Measurements from ENCODE around the gene PRR33.

Gene PRR33

DNA sequence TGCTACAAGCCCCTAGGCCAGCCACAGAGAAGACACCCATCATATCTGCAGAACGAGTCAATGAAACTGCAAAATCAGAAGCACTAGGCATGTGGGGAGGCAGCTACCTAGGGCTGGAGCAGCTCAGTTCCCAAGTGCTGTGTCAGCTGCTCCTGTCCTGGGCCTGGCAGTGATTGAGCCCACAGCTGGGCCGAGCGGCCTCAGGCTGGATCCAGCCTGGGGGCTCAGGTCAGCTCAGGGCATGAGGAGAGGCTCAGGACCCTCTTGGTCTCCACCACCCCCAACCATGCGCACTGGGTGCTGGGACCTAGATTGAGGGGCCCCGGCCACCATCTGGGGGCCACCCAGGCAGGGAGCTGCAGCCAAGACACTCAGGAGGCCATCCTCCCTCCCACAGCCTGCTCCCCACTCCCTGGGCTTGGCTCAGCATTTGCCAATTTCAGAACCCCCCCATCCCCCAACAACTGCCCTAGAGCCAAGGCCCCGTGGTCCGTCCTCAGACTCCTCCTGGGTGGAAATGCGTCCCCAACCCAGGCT, 25.4 kb upstream of the PRR33 start:
- DNase-seq (ENCODE audit: low read depth in 3 of 3, low spot score in 1 of 3): no peak

DNA sequence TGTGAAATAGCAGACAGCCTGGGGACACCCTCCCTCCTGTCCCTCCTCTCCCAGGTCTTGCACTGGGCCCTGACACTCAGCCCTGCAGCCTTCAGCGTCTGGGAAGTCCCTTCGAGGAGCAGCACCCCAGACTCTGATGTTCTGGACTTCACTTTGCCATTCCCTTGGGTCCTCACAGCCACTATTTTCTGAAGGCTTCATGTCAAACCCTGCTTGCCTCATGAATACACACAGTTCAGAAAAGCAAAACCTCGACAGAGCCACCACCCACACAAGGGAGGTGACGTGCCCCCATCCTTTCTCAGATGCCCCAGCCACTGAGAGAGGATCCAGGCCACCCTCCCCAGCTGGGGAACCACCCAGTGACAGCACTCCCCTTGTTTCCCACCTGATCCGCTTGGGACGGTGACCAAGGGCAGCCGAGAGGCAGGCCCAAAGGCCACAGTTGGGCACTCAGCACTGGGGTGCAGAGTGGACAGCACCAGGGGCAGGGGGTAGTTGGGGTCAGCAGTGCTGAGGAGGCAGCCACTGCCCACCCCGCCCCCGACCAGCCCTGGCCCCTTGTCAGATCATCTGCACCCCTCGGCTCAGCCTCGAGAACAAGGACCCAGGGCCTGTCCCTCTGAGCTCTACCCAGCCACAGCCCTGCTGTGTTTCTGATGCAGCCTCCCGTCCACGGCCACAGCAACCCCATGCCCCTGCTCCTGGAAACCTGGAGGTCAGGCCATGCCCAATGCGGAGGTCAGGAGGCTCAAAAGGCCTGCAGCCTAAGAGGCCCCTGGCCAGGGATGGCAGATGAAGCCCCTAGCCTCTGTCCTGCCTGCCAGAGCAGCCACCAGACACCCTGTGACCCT, 24.7 kb upstream of the PRR33 start:
- DNase-seq (ENCODE audit: low read depth in 3 of 3, low spot score in 1 of 3): no peak

- no peak for DNase-seq (ENCODE audit: low read depth in 3 of 3, low spot score in 1 of 3)
Observed at GRCh38 chr11:1915795-1916131, 24.1 kb upstream of the PRR33 start.

- no peak for DNase-seq (ENCODE audit: low read depth in 3 of 3, low spot score in 1 of 3)
Observed at GRCh38 chr11:1913271-1914060, 21.8 kb upstream of the PRR33 start.

GRCh38 chr11:1912289-1912878, 20.7 kb upstream of the PRR33 start:
- DNase-seq (ENCODE audit: low read depth in 3 of 3, low spot score in 1 of 3): no peak

DNA sequence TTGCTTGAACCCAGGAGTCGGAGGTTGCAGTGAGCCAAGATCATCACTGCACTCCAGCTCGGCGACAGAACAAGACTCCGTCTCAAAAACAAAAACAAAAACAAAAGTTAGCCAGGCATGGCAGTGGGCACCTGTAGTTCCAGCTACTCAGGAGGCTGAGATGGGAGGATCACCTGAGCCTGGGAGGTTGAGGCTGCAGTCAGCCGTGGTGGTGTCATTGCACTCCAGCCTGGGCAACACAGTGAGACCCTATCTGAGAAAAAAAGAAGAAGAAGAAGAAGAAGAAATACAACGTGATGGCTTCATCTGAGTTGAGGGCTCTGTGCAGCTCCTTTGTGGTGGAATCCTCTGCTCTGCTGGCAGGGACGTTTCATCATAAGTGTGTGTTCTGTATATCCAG, 17.8 kb upstream of the PRR33 start:
- DNase-seq (ENCODE audit: low read depth in 3 of 3, low spot score in 1 of 3): no peak

- DNase-seq (ENCODE audit: low read depth in 3 of 3, low spot score in 1 of 3): no peak
Observed at GRCh38 chr11:1908618-1909017, 16.9 kb upstream of the PRR33 start.

DNA sequence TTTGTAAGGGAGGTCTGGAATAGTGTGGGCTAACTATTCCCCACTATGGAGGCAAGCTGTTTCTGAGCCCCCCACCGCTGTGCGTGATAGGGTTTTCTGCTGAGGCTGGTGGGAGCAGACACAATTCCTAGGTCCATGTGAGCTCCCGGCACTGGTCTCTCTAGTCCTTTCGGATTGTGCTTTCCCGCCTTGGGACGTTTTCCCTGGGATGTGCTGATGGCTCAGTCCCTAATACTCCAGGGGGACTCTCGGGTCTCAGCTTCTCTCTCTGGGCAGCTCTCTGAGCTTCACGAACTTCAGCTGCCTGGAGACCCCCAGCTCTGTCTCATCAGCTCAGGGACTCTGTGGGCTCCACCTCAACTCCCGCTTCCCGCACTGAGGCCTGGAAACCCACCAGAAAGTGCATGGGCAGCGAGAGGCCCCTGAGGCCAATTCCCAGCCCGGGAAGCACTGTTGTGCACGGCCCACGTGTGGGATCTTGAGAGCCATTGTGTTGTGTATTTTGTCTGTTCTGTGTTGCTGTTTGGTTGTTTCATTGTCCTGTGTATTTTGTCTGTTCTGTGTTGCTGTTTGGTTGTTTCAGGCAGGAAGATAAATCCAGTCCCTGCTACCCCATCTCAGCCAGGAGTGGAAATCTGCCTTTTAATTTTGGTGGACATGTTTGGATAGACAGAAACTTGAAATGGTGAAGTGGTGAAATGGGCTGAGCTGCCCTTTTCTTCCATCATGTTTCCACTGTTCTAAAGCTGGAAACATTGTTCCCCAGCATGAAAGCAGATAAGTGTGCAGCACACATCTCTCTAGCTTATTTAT, 15.1 kb upstream of the PRR33 start:
- DNase-seq (ENCODE audit: low read depth in 3 of 3, low spot score in 1 of 3): no peak

- no peak for DNase-seq (ENCODE audit: low read depth in 3 of 3, low spot score in 1 of 3)
Observed at GRCh38 chr11:1906181-1906580, 14.5 kb upstream of the PRR33 start.

GRCh38 chr11:1899686-1900085, 8.0 kb upstream of the PRR33 start:
- no peak for DNase-seq (ENCODE audit: low read depth in 3 of 3, low spot score in 1 of 3)

GRCh38 chr11:1899090-1899489, 7.4 kb upstream of the PRR33 start:
- DNase-seq (ENCODE audit: low read depth in 3 of 3, low spot score in 1 of 3): no peak

- DNase-seq (ENCODE audit: low read depth in 3 of 3, low spot score in 1 of 3): no peak
Observed at GRCh38 chr11:1896923-1897322, 5.2 kb upstream of the PRR33 start.

DNA sequence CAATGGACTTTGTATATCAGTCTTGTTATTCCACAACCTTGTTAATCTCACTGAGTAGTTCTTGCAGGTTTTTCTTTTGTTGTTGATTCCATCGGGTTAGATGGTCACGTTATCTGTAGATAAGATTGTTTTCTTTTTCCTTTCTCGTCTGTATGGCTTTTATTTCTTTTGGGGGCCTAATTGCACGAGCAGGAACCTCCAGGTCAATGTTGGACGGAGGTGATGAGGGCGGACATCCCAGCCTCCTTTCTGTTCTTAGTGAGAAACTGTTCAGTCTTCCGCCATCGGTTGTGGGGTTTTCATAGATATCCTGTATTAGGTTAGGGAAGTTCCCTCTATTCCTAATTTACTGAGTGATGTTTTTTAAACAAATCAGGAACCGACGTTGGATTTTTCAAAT, 4.8 kb upstream of the PRR33 start:
- no peak for DNase-seq (ENCODE audit: low read depth in 3 of 3, low spot score in 1 of 3)

- DNase-seq (ENCODE audit: low read depth in 3 of 3, low spot score in 1 of 3): no peak
Observed at GRCh38 chr11:1894759-1895158, 3.1 kb upstream of the PRR33 start.

DNA sequence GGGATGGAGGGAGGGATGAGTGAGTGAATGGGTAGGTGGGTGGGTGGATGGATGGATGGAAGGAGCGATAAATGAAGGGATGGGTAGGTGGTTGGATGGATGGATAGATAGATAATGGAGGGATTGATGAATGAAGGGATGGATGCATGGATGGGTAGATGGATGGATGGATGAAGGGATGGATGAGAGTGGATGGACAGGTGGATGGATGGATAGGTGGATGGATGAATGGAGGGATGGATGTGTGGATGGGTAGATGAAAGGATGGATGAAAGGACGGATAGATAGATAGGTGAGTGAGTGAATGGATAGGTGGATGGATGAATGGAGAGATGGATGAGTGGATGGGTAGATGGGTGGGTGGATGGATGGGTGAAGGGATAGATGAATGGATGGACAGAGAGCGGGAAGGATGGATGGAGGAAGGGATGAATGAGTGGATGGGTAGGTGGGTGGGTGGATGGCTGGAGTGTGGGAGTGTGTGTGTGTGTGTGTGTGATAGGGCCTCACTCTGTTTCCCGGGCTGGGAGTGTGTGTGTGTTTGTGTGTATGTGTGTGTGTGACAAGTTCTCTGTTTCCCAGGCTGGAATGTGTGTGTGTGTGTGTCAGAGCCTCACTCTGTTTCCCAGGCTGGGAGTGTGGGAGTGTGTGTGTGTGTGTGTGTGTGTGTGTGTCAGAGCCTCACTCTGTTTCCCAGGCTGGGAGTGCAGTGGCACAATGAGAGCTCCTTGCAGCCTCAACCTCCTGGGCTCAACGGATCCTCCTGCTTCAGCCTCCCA, 2.1 kb upstream of the PRR33 start:
- DNase-seq (ENCODE audit: low read depth in 3 of 3, low spot score in 1 of 3): no peak

DNA sequence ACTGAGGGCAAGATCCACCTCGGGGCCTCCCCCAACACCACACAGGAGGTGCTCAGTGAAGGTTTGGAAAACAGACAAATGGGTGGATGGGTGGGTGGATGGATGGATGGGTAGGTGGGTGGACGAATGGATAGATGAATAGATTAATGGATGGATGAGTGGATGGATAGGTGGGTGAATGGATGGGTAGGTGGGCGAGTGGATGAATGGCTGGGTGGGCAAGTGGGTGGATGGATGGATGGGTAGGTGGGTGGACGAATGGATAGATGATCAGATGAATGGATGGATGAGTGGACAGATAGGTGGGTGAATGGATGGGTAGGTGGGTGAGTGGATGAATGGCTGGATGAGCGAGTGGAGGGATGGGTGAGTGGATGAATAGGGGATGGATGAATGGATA, 863 bp upstream of the PRR33 start:
- DNase-seq (ENCODE audit: low read depth in 3 of 3, low spot score in 1 of 3): no peak

GRCh38 chr11:1892116-1892515, 421 bp upstream of the PRR33 start:
- DNase-seq (ENCODE audit: low read depth in 3 of 3, low spot score in 1 of 3): no peak

DNA sequence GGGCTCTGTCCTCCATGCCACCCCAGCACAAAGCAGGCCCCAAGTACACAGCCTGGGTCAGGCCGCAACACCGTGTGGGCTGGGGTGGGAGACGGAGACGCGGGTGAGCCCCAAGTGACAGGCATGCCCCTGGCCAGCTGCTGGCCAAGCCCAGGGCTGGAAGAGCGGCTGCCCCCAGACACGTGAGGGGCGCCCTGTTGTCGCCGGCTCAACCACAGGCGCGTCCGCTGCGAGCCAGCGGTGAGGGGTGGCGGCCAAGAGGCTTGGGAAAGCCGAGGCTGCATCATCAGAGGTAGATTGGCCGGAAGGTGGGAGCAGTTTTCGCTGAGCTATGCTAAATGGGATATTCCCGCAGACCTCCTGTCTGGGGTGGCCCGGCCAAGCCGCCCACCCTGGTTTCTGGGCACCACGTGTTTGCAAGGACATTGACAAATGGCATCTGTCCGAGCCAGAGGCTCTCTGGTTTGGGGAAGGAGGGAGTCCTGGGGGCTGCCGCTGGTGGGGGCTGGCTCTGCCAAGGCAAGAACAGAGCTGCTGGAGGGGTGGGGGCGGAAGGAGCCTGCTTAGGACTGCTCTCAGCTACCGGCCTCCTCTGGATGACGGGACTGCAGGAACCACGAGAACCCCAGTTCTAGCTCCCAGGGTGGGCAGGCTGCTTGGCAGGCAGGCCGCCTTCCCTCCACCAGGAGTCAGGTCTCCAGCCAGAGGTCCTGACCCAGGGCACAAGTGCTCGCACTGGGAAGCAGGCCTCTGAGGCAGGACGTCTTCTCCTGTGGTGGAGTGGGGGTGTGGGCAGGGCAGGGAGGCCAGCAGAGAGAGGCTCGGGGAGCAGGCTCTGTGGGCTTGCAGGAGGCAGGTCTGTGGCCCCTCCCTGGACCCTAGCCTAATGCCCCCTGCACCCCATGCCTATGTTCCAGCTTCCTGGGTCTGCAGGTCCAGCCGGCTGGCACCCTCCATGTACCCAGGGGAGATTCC, 552 bp downstream of the PRR33 start:
- DNase-seq (ENCODE audit: low read depth in 3 of 3, low spot score in 1 of 3): no peak
